Measurements from ENCODE around the gene SLC27A3.
"Not testable (repeated sequence)": the region's sequence is repeated elsewhere in the genome, so short reads cannot be mapped to it uniquely, and the experiment has no call there.

SLC27A3 gene

DNA sequence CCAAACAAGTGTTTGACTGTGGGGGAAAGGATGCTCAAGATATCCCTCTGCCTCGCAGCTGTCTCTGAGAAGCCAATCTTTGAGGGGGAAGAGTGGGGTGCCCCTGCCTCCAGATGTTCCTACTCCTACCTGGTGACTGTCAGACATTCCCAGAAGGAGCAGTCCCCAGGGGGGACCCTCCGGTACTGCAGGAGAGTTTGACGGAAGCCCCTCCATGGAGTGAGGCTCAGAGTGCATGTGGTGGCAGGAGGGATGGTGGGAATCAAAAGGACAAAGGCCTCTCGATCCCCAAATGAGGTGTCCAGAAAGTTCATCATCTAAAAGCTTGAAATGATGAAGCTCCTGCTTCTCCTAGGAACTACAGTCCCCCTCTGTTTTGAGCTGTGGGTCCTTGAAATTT is 5.3 kb downstream of the SLC27A3 start:
- no peak for DNase-seq

DNA sequence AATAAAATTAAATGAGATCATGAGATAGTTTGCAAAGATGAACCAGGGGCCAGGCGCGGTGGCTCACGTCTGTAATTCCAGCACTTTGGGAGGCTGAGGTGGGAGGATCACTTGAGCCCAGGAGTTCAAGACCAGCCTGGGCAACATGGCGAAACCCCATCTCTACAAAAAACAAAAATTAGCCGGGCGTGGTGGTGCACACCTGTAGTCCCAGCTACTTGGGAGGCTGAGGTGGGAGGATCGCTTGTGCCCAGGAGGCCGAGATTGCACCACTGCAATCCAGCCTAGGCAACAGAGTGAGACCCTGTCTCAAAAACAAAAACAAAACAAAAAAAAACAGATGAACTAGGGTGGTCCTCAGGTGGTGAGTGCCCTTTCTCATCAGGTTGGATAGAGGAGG is 7.4 kb downstream of the SLC27A3 start:
- not testable (repeated sequence) for DNase-seq

DNA sequence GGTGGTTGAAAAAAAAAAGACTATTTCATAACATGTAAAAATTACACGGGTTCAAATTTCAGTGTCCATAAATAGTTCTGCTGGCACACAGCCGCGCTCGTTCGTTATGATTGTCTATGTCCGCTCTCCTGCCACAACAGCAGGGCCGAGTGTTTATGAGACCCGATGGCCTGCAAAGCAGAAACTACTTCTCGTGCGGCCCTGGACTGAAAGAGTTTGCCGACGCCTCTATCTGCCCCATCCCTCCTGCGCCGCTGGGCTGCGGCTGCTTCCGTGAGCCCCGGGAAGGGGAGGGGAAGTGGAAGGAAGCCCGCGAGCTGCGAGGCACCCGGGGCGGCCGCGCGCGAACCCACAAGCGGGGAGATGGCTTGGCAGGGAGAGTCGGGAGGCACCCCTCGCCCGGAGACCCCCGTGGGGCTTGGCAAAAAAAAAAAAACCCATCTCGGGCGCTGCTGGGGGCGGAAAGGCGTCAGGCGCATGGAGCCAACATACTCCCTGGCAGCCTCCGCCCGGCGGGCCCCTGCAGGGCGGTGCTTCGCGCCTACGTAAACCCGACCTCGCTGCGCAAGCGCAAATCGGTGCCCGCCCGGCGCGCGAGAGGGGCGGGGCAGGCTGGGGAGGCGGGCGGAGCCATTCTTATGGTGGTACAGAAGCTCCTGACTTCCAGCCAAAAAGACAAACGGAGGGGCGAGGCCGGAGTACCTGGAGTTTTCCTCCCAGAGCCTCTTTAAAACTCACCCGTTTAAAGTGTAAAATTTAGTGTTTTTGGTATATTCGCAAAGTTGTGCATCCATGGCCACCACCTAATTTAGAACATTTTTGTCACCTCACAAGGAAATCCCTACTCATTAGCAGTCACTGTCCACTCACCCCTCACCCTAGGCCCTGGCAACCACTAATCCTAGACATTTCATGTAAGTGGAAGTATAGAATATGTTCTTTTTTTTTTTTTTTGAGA is 8.3 kb downstream of the SLC27A3 start:
- DNase-seq, result peak; percentile 94

DNA sequence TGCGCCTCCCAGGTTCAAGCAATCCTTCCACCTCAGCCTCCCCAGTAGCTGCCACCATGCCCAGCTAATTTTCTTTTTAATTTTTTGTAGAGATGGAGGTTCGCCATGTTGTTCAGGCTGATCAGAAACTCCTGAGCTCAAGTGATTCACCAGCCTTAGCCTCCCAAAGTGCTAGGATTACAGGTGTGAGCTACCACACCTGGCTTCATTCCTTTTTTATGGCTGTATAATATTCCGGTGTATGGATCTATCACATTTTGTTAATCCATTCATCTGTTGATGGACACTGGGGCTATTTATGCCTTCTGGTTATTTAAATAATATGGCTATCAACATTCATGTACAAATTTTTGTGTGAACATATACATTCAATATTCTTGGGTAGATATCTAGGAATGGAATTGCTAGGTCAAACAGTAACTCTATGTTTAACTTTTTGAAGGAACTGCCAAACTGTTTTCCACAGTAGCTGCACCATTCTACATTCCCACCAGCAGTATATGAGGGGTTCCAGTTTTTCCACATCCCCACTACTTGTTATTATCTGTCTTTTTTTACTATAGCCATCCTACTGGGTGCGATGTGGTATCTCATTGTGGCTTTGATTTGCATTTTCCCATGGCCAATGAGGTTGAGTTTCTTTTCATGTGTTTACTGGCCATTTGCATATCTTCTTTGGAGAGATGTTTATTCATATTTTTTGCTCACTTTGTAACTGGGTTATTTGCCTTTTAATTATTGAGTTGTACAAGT is 11.0 kb downstream of the SLC27A3 start:
- DNase-seq, result no peak

DNA sequence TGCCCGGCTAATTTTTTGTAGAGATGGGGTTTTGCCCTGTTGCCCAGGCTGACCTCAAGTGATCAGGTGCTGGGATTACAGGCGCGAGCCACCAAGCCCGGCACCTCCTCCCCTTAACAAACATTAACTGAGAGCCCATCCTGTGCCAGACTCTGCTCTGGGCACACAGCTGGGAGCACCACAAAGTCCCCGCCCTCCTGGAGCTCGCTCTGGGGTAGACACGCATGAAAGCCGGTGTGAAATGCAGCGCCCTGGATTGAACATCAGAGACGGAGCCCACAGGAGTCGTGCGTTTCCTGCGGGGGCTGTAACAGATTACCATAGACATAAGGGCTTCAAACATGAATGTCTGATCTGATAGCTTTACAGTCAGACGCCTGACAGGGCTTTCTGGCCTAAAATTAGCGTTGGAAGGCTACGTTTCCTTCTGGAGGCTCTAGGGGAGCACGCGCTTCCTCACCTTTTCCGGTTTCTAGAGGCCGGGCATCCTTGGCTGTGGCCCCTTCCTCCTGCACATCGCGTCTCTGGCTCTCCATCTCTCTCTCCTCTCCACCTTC is 14.3 kb downstream of the SLC27A3 start:
- no peak for DNase-seq

DNA sequence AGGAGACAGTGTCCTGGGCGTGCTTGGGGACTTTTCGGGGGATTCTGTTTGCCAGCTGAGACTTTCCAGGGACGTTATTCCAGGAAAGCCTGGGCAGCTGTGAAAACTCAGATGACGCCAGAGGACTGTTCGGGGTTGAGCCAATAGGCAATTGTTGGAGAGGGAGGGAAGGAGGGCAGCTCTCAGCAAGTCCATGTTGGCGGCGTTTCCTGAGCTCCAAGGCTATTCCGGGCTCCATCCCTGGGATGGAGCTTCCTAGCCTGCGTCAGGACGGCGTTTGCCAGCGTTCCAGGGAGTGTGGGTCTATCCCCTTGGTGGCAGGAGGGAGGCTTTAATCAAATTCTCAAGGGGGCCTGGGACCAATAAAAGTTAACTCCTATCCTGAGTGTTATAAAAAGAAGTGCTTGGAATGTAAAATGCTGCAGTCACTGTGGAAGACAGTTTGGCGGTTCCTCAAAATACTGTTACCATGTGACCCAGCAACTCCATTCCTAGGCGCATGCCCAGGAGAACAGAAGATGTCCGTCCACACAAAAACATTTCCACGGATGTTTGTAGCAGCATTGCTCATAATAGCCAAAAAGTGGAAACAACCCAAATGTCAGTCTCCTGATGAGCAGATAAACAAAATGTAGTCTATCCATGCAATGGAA is 15.2 kb downstream of the SLC27A3 start:
- DNase-seq, result peak; percentile 81

DNA sequence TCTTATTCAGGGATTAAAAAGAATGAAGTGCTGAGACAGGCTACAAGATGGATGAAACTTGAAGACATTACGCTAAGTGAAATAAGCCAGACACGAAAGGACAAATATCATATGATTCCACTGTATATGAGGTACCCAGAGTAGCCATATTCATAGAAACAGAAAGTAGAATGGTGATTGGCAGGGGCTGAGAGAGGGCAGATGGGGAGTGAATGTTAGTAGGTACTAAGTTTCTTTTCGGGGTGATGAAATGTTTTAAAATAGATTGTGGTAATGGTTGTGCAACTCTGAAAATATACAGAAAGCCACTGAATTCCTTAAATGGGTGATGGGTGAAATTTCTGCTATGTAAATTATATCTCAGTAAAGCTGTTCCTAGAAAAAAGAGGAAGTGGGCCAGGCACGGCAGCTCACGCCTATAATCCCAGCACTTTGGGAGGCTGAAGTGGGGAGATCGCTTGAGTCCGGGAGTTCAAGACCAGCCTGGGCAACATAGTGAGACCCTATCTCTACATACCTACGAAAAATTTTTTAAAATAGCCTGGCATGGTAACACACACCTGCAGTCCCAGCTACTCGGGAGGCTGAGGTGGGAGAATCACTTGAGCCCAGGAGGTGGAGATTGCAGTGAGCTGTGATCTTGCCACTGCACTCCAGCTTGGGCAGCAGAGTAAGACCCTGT is 15.9 kb downstream of the SLC27A3 start:
- DNase-seq, result peak; percentile 97

DNA sequence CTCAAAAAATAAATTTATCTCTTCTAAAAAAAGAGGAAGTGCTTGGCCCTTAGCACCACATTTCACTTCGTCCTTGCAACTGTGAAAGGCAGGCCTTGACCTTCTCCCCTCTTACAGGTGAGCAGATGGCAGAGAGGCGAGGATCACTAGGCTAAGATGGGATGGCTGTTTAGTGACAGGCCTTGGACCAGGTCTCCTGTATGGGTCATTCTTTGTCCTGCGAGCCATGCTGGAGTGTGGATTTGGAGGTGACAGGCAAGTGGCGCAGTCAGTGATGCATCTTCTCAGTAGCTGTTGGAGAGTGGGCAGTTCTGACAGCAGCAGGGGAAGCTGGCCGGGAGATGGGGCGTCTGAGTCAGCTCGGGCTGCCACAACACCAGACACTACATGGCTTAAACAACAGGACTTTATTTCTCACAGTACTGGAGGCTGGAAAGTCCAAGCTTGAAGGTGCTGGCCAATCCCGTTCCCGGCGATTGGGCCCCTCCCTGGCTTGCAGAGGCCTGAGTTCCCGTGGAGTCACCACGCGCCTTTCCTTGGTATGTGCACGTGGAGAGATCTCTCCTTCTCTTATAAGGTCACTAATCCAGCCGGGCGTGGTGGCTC is 16.5 kb downstream of the SLC27A3 start:
- peak; percentile 93 for DNase-seq

DNA sequence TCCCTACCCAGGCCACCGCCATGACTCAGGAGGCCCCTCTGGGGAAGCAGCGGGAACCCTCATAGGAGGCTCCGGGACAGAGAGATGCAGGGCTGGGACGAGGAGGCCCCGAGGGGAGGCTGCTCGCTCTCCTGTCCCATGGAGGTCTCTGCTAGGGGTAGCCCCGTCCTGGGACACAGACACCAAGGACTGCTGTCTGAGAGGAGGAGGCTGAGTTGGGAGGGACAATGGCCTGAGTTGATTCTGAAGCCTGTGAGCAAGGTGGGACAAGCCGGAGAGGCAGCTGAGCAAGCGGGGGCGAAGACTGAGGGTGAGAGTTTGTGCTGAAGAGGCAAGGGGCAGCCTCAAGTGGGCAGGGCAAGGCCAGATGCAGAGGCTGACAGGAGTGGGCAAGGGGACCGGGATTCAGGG is 17.4 kb downstream of the SLC27A3 start:
- DNase-seq, result no peak

DNA sequence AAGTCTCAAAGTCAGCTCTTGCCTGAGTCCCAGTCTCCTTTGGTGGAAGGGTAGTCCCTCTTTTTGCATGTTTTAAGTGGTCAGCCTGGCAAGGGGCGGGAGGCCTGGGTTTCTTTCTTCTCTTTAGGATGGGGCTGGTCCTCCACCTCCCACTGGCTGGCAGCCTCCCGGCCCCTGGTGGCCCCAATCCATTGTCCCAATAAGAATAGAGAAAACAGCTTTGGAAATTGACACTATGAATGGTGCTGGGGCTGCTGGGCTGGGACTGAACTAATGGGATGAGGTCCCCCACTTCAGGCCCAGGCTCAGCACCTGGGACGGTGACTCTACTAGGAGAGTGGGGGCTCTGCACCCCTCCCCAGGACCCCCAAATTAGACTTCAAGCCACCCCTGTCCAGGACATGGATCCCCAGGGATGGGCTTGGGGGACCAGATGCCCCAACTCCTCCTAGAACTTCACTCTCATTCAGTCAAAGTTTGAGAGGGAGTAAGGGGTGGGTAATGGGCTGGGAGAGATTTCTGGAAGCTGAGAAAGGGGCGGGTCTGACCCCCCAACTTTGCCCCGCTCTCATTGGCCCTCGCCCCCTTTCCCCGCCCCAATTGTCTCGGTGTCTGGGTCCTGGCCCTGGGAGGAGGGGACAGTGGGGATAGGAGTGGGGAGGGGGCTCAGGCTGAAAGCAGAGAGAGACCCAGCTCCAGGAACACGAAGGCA is 18.2 kb downstream of the SLC27A3 start:
- no peak for DNase-seq

DNA sequence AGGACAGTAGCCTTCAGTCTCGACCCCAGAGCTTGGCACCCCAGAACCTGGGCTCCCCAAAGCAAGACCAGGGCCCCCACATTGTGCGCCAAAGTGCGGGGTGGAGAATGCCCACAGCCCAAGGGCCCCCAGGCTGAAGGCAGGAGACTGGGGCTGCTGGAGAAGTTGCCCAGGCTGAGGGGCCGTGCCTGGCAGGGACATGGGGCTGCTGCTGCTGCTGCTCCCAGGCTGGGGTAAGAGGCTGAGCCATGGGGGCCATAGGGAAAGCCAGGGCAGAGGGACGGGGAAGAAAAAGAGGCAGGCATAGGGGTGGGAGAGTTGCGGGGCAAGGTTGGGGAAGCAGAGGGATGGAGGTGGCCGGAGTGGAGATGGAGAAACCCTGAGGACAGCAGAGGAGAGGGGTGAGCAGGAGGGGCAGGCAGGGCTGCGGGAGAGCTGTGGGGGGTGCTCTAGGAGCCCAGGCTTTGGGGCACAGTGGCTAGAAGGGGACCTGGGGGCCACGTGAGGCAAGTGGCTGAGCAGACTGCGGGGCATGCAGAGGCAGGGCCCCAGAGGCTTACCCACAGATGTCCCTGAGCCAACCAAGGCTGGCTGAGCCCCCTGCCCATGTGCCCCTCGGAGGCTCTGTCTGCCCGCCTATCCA is 18.9 kb downstream of the SLC27A3 start:
- DNase-seq, result no peak

DNA sequence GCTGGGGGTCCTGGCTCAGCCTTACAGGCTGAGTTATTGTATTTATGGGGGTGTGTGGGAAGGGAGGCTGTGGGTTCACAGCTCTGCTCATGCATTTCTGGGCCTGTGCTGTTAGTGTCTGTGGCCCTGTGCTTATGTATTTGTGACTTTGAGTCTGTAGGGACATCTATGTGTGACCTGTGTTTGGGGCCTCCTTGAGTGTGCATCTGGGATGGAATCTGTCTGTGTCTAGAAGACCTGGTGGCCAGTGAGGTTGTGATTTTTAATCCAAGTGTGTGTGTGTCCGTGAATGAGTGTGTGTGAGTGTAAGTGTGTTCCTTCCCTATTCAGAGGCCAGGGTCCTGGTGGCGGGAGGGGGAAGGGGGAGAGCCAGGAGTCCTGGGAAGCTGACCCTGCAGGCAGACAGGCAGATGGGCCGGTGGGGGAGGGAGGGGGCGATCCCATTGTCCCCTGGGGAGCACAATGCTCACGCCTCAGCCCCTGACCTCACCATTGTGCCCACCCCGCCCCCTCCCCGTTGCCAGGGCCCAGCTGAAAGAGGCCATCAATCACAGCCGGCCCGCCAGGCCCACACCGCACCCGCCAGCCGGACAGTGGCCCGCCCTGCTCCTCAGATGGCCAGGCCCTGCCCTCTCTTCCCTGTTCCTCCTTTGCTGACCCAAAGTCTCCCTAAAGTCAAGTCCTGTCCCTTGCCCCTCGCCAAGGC is 19.6 kb downstream of the SLC27A3 start:
- no peak for DNase-seq

DNA sequence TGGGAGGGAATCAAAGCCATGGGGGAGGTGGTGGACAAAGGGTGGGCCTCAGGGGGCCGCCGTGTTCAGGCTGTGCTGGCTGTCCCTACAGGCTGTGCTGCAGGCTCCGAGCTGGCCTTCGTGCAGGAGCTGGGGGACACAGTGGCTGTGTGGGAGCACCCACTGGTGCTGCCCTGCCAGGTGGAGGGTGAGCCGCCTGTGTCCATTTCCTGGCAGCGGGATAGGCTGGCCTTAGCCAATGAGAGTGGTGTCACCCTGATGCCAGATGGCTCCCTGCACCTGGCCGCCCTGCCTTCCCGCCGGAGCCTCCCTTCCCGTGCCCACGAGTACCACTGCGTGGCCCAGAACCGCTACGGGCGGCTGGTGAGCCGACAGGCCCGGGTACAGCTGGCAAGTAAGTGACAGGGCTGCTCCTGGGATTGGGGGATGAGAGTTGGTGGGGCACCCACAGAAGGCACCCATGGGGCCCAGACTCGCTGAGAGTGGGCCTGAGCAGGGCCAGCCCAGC is 20.2 kb downstream of the SLC27A3 start:
- no peak for DNase-seq

DNA sequence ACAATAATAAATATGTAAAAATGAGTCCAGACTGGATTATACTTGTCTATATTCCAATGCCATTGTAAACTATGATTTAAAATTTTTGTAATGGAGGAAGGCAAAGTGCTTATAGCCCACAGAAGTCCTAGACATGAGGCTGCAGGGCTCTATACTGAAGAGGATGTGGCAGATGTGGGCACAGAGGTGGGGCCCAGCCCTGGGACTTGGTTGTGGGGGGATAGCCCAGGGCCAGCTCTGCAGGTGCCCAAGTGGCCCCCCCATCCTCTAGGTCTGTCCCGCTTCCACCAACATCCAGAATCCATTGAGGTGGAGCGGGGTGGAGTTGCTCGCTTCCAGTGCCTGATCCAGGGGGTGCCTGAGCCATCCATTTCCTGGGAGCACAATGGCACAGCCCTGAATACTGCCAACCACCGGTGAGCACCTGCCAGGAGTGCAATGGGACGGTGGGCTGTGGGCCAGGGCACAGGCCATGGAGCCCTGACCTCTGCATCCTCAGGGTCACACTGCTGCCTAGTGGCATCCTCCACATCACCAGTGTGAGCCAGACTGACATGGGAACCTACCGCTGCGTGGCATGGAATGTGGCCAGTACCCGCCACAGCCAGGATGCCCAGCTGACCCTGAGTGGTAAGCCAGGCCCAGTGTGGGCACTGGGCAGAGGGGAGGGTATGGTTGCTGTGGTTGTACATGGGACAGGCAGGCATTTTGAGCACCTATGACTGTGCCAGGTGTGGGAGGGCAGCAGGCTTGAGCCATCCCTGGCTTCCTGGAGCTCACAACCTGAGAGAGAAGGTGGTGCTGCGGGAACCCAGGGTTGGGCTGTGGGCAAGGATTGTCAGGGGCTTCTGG is 21.0 kb downstream of the SLC27A3 start:
- no peak for DNase-seq

DNA sequence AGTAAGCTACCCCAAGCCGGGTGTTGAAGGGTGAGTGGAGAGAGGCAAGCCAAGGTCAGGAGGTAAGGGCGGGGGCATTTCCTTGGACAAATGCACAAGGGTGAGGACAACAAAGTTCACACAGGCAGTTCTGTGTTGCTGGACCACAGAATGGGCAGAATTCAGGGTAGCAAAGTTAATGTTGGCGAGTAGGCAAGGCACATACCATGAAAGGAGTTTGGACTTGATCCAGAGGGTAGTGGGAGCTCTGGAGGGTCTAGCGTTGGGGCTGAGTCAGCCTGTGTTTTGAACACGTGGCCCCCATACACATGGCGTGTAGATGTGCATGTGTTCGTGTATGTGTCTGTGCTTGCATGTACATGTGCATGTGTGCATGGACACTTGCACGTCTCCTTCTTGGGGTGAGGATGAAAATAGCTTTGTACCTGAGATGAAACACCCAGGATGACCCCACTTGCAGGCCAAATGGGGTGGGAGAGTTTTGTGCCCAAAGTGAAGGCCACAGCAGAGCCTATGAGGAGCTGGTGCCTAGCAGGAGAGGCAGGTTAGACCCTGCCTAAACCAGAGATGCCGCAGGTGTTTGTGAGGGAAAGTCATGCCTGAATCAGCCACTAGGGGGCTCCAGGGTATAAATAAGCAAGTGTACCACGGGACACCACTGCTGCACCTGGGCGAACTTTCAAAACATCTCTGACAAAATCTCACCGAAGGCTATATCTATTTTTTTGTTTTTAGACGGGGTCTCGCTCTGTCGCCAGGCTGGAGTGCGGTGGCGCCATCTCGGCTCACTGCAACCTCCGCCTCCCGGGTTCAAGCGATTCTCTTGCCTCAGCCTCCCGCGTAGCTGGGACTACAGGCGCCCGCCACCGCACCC is 21.8 kb downstream of the SLC27A3 start:
- peak; percentile 79 for DNase-seq

DNA sequence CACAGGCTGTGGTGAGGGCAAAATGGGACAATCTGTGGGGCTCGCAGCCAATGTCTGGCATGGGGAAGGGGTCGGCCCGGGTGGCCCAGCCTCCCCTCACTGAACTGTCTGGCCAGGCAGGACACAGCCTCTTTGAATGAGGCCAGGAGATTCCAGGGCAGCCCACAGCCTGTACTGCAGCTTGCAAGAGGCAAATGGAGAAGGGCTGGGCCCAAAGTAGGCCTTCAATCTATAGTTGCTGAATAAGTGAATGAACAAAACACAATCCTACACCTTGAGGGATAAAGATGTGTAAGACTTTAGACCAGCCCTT is 23.2 kb downstream of the SLC27A3 start:
- no peak for DNase-seq

DNA sequence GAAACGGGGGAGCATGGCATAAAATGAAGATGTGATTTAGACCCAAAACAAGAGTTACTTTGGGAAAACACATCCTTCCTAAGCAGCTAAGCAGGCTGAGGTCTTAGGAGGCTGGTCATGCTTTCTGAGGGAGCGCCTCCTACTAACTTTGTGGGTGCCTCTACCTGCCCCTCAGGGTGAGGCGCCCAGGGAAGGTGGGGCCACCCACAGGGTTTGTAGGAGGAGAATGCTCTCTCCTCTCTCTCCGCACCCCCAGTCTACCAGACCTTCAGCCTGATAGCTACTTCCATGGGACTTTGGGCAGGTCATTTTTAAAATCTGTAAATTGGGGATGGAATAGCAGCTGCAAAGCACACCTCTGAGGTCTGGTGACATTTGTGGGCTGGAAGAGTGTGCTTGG is 23.8 kb downstream of the SLC27A3 start:
- no peak for DNase-seq

All from suppressor macrophage treated with lipopolysaccharide for 4 hours (primary cell).